Heart left ventricle (tissue), 13 donors: ENCODE results near the gene ANKRD2.

ENCODE experiments used
- CTCF ChIP-seq, 12 donors: fragments of 200-600 bp; sonication (generic) in 4 of 12; IDR thresholded peaks; one replicate each; pipeline versions ENCODE4 v1.5.0 to v1.8.0; 2018 to 2022; ENCODE audit warnings: antibody characterized with exemption in 12 of 12, mild to moderate bottlenecking in 5 of 12
- POLR2A ChIP-seq, 2 donors: fragments of 450-650 bp; IDR thresholded peaks; one replicate each; pipeline ENCODE4 v1.6.1; 2017; ENCODE audit warnings: antibody characterized with exemption in 2 of 2, mild to moderate bottlenecking in 2 of 2, moderate library complexity in 2 of 2
- donor health status: ischemic (EF 13 %, LVEDD 7.1; RV severe dilation, severe dysfunction).
- donor health status: DM: no; HTN: yes; CAD: no.
- donor health status: DM: no; HTN: no; CAD: no.
- donor health status: ischemic (EF 25% LVEDD 6.9; RV normal size, moderate dysfunction).
- donor health status: ischemic (EF 25% LVEDD 5.7; RV mildly dilated, moderate dysfunction).
- donor health status: ischemic (EF 35%, LVEDD 5.7; RV mildly dilated, moderate dysfunction).
- donor health status: nonischemic (EF 11% LVEDD 7.7; RV severe dilation, severe dysfunction).
- donor health status: DM: yes; HTN: yes; CAD: no.
- donor health status: PGD.
- donor health status: ischemic (EF 29% LVEDD 5.4; RV normal size, mild dysfunction).
- donor health status: nonischemic (EF 23%, LVEDD 6.1; RV moderate dilation, normal function).

- no peak for TF ChIP-seq CTCF (IDR thresholded peaks at IDR 0.05)
- no peak for TF ChIP-seq POLR2A (IDR thresholded peaks at IDR 0.05)
These were observed 25.9 kb upstream of the ANKRD2 start for GRCh38 chr10:97546456-97547270.
